GM18520 (cell line): ENCODE results near the gene KCNT2.
"Not testable (repeated sequence)": the region's sequence is repeated elsewhere in the genome, so short reads cannot be mapped to it uniquely, and the experiment has no call there.

Experiments used
- ATAC-seq: cut with Tn5 transposase; IDR thresholded peaks from one replicate; pipeline ENCODE4 v1.9.1; 2021; ENCODE audit not compliant: unreplicated experiment

Gene KCNT2

DNA sequence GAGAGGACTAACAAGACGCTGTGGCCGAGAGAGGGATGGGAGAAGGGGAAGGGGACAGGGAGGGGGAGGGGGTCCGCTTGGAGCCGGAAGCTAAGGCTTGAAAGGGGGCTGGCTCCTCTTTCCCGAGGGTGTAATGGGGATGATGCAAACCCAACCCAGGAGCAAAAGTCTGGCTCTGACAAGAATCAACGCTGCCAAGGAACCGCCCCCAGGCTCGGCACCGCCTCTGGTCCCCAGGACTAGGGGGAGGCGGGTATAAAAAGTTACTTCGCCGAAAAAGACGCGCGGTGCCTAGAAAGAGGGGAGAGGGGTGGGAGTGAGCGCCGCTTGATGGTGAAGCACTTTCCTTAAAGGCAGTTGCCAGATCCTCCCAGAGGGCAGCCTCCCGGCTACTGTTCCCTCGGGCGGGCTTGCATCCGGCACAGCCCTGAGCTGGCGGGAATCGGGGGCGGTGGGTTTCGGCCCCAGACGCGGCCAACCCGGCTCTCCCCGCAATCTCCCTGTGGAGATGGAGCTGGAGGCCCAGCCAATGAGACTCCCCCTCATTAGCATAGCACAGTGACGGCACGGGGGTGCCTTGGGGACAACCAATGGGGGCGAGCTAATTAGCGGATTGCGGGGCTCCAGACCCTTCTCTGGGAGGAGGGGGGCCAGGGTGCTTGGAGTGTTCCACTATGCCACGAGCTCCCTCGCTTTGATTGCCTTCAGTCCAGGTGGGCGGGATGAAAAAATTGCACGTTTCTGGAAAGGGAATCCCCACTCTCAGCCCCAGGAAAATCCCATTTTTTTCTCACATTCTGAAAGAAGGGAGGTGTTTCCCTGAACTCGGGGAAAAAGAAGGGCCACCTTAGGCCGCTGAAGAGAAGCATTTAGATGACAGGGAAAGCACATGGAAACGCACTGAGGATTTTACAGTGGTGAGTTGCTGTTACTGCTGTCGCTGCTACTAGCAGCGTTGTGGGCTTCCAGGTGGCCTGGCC is at the start of gene KCNT2:
TSS of gene KCNT2 (minus strand) at position 51 of the 980 bp plus-strand sequence. CDS start 131 bp downstream, outside the sequence.
- no peak for ATAC-seq

- no peak for ATAC-seq
Observed at GRCh38 chr1:196655494-196655893, 47.3 kb upstream of the KCNT2 start.

DNA sequence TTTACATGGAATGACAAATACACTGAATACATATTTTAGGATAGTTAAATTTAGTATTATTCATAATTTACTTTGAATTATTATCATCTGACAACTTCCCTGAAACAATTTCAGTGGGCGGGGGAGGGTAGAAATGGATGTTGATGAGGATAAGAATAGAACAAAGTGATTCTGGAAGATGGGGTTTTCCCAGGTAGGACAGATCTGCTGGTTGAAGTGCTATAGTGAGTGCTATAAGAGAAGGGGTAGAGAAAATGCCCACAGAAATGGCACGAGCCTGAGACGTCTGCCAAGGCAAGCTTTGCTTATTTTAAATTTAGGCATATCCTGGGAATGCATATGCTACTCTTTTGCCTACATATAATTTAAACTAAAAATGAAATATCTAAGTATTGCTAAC is 46.8 kb upstream of the KCNT2 start:
- no peak for ATAC-seq

DNA sequence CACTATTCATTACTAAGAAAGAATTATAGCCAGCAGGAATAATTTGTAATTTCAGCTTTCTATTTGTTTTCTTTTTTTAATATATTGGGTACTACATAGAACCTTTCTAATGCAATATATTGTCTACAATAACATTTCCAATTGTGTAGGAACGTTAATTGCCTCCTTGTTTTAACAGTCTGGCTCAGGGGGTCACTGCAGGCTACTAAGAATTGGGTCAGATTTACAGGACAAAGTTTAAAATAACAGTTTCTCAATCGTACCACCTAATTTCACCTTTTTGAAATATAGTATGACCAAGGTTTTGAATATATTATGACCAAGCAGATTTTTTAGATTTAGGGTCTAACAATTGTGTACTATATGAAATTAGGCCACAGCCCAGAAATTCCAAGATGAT is 46.0 kb upstream of the KCNT2 start:
- ATAC-seq: no peak

GRCh38 chr1:196651637-196652215 is 43.5 kb upstream of the KCNT2 start, which contains the start of gene CFH:
Gene CFH, plus strand, starts transcription at chr1:196652043. Its CDS starts 75 bp downstream, at chr1:196652118.
- no peak for ATAC-seq

DNA sequence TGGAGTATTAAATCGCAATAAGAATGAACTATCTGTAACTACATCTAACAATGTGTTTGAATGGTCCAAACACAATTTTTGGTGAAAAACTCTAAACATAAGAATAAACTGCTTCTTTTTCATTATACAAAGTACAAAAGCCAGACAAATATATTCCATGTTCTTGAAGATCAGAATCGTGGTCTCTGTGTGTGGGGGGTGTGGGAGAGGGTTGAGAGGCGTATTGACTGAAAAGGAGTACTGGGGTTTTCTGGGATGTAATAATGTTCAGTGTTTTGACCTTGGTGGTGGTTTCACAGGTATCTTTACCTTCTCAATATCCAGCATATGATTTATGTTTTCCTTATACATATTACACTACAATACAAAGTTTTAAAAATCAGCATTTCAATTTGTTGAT is 42.8 kb upstream of the KCNT2 start:
- no peak for ATAC-seq

- no peak for ATAC-seq
Observed at GRCh38 chr1:196650403-196650802, 42.2 kb upstream of the KCNT2 start.

DNA sequence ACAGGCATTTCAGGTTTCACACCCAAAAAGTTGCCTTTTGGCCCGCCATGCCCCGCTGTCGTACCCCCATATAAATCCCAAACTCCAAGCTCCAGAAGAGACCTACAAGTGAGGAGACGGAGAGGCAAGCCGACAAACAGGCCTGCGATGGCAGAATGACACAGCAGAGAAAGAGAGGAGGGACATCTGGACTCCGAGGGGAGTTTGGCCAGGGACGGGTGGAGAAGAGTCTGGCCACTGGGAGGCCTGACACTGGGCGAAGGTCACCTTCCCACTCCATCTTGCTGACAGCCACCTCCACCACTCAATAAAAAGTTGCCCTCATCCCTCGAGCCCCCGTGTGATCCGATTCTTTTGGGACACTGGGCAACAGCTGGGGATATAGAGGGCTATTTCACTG is 41.8 kb upstream of the KCNT2 start:
- no peak for ATAC-seq

GRCh38 chr1:196640976-196641375 is 32.7 kb upstream of the KCNT2 start:
- ATAC-seq: no peak

- ATAC-seq: not testable (repeated sequence)
Observed at GRCh38 chr1:196639291-196639690, 31.1 kb upstream of the KCNT2 start.

DNA sequence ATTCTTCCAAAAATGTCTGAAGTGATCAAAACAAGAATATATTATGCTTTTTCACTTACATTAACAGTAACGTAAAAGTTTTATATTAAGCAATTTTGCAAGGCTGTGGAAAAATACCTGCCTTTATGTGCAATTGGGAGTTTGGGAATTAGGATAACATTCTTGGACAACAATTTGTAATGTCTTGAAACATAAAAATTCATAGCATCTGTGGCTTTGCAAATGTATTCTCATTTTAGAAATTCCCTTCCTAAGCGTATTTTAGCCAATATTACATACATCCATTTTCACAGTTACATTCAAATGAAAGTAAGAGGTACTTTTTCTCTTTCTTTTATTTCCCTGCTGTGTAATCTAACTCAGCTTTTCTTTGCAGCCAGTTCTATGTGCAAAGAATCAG is 30.2 kb upstream of the KCNT2 start:
- ATAC-seq: no peak

- ATAC-seq: no peak
Observed at GRCh38 chr1:196637606-196638005, 29.4 kb upstream of the KCNT2 start.

GRCh38 chr1:196628838-196629237 is 20.6 kb upstream of the KCNT2 start:
- ATAC-seq: no peak

- no peak for ATAC-seq
Observed at GRCh38 chr1:196623079-196623478, 14.8 kb upstream of the KCNT2 start.

DNA sequence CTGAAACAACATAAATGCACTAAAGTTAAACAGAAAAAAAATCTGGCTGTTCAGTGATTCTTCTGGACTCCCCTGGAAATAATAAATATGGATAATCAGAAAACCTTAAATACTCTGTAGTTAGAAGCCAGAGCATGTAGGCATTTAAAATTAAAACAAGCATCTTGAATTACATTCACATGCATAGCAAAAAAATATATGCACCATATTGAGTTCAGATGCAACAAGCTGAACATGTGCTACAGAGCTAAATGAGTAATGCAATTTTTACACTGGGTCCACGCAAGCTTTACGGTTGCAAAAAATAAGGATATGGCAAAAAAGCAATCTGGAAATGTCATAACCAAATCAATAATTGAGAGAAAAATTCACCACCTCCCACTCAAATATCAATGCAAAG is 11.5 kb upstream of the KCNT2 start:
- no peak for ATAC-seq

GRCh38 chr1:196611873-196612272 is 3.6 kb upstream of the KCNT2 start:
- no peak for ATAC-seq

DNA sequence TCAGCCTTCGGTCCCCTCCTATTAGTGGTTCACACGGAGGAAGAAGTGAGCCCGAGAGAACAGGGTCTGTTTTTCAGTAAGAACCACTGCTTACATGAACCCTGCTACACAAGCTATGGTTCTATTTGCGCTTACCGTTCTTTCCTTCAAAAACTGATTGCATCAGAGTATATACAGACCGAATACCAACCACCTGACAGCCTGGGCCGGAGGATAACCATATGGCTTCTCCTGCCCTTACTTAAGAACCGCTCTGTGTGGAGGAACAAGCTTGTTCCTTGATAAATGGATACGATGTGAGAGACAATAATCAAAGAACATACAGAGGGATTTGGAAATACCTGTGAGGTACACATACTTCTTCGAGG is 1.1 kb upstream of the KCNT2 start:
- ATAC-seq: no peak

DNA sequence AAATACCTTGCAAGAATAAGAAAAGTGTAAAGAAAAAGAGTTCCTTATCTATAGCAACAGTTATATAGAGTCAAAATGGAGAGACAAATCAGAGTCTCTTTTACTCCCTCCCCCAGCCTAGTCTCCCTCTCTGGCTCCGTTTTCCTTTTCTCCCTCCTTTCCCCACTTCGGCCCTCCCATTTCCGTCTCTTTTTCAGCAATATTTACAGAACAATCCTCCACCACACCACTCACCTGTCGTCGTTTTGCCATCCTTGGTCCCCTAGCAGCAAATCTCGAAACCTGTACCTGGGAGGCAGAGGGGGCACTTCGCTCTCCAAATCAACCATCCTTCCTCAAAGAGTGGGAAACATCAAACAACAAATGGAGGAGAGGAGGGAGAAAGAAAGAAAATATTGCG is 259 bp downstream of the KCNT2 start:
- ATAC-seq: no peak

DNA sequence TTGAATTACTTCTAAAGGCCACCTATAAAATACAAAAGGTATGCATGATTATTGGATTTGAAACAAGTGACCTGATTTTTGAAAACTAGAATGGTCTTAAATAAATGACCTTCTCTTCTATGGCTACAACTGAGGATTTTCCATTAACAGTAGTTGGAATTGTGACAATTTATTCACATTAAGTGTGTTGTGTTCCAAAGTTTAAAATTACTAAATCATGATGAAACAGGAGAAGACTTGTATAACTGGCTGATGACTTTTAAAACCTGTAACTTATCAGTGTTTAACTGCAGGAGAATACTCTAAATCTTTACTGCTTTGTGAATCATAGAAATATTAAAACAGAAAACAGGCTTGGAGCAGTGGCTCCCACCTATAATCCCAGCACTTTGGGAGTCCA is 4.6 kb downstream of the KCNT2 start:
- no peak for ATAC-seq

GRCh38 chr1:196598942-196599748 is 9.1 kb downstream of the KCNT2 start:
- no peak for ATAC-seq

DNA sequence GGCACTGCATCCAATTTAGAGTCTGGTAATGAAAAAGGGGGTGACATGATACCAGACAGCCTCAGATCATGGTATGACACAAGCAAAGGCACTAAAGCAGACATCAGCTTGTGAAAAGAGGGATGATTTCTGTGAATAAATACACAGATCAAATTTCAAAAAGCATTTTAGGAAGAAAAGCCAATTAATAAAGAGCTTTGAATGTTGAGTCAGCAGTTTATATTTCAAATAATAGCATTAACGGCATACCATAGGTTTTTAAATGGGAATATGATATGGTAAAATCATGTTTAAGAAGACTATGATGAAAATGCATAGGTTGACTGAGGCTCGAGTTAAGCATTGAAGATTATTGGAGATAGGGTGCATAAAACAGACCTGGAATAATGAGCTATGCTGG is 13.5 kb downstream of the KCNT2 start:
- no peak for ATAC-seq

DNA sequence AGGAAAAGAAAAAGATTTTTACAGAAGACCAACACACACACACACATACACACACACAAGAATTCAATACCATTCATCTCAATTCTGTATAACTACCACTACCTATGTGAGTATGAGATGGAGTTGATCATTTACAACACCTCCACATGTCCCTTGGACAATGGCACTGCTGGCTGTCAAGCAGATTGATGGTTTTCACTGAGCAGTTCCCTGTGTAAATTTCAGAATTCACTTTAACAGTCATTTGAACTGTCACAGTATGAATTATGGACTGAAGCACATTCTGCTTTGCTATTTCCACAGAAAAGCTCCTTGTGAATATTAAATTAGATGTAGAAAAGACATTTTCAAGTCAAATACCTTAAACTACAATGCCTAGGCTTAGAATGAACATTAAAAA is 14.3 kb downstream of the KCNT2 start:
- ATAC-seq: no peak
